MCF 10A (cell line): Measurements from ENCODE around the gene MRO. TPM values are rescaled to one million over a fixed set of nuclear protein-coding genes. Genes with fewer than 3 reads are reported as not detected.

Experiments
- BruUV-seq: library from RNA; stranded (reverse); fragments of 400-500 nt; replicated peaks from 2 replicates; lab custom pipeline; 2021; lab: Mats Ljungman, UMichigan
- CTCF ChIA-PET: fragments of 300-600 bp; sonication (Branson Sonifier 250); formaldehyde crosslinking; extraction: SDS; loops from one replicate; lab custom pipeline; 2021; ENCODE audit warnings: antibody characterized with exemption, inconsistent platforms; lab: Yijun Ruan, JAX
- POLR2A ChIA-PET: fragments of 300-600, 350-650 bp; sonication (Branson Sonifier 250); formaldehyde crosslinking; extraction: SDS; loops from one replicate; lab custom pipeline; 2020; ENCODE audit warnings: antibody characterized with exemption, inconsistent platforms; lab: Yijun Ruan, JAX
- DNase-seq: peaks from one replicate; pipeline ENCODE4 v3.0.0-alpha.2; 2018; ENCODE audit not compliant: unreplicated experiment
- H3K27ac Mint-ChIP-seq: one replicate; pipeline ENCODE4 v1.8.0; 2022; ENCODE audit warnings: mild to moderate bottlenecking, low read depth, mixed read lengths; ENCODE audit not compliant: unreplicated experiment
- H3K27me3 Mint-ChIP-seq: one replicate; pipeline ENCODE4 v1.8.0; 2022; ENCODE audit warnings: mixed read lengths; ENCODE audit not compliant: insufficient read depth, unreplicated experiment
- H3K36me3 Mint-ChIP-seq: one replicate; pipeline ENCODE4 v1.8.0; 2022; ENCODE audit warnings: mild to moderate bottlenecking, moderate library complexity, mixed read lengths; ENCODE audit not compliant: insufficient read depth, unreplicated experiment
- H3K4me1 Mint-ChIP-seq: one replicate; pipeline ENCODE4 v1.8.0; 2022; ENCODE audit warnings: mixed read lengths; ENCODE audit not compliant: insufficient read depth, unreplicated experiment
- H3K4me3 Mint-ChIP-seq: one replicate; pipeline ENCODE4 v1.8.0; 2022; ENCODE audit warnings: mild to moderate bottlenecking, moderate library complexity, mixed read lengths; ENCODE audit not compliant: unreplicated experiment
- H3K9me3 Mint-ChIP-seq: one replicate; pipeline ENCODE4 v1.8.0; 2022; ENCODE audit warnings: mixed read lengths; ENCODE audit not compliant: unreplicated experiment
- CTCF ChIP-seq: fragments of 200-600 bp; IDR thresholded peaks from one replicate; pipeline ENCODE4 v1.8.0; 2022; ENCODE audit warnings: antibody characterized with exemption, mild to moderate bottlenecking; ENCODE audit not compliant: unreplicated experiment
- intact Hi-C: fragments of 100-400 bp; cut with micrococcal nuclease; formaldehyde crosslinking; loops from 2 replicates; pipeline ENCODE4 v1.14.1; 2022
- total RNA-seq: library from RNA; stranded (reverse); gene quantifications from 2 replicates; pipeline ENCODE4 v1.2.3, GENCODE V29; 2022

Gene MRO
- total RNA-seq, 1 experiment from 2014 or later, result not detected

GRCh38 chr18:50776383-50776782 lies 43.4 kb downstream of the MRO start:
- CTCF ChIA-PET, result interaction anchor here (0.8 to 1.2 kb wide), 3 partner anchors 218 to 343 kb away, joined by 3 read pairs; no protein-coding TSS in a partner anchor
- no peak for TF ChIP-seq CTCF
- H3K4me1 Mint-ChIP-seq, result no peaks in the 10 kb centered on the region

GRCh38 chr18:50775726-50776125 lies 44.1 kb downstream of the MRO start:
- ChIA-PET POLR2A (no interaction called here), CTCF (interaction anchor here (0.7 kb wide), 1 partner anchor 9 kb away, joined by 4 read pairs; no protein-coding TSS in a partner anchor)
- intact Hi-C loops, result no loop called here
- Mint-ChIP-seq H3K9me3 (no peaks in the 10 kb centered on the region), H3K4me3 (no peak overlapping the region), H3K4me1 (no peaks in the 10 kb centered on the region), H3K27me3 (peaks cover 34% of the 10 kb centered on the region), H3K27ac (no peak overlapping the region), H3K36me3 (no peaks in the 10 kb centered on the region)
- DNase-seq, result no peak
- TF ChIP-seq CTCF, result no peak
- BruUV-seq, result no TSS peak

More at GRCh38 chr18:50776383-50776782, 43.4 kb downstream of the MRO start:
- DNase-seq, result no peak
- Mint-ChIP-seq H3K9me3 (no peaks in the 10 kb centered on the region), H3K27ac (no peak overlapping the region), H3K4me3 (no peak overlapping the region), H3K27me3 (peaks cover 41% of the 10 kb centered on the region), H3K36me3 (no peaks in the 10 kb centered on the region)
- BruUV-seq, result no TSS peak
- intact Hi-C loops, result no loop called here
- POLR2A ChIA-PET, result no interaction called here

DNA sequence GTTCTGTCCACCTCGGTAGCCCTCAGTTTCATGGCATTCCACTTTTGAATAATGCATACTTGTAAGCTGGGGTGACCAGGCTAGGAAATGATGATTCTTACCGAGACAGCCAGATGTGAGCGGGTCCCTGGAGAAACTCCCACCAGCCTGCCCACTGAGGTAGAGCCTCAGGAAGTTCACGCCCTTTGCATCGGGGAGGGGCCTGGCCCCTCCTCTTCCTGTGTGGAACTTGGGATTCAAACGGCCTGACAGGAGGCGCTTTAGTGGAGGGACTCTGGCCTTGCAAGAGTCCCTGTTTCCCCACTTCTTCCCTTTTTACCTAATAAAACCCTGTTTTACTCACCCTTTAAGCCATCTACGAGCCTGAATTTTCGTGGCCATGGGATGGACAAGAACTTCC lies 44.6 kb downstream of the MRO start:
- Mint-ChIP-seq H3K27me3 (peaks cover 29% of the 10 kb centered on the region), H3K36me3 (no peaks in the 10 kb centered on the region), H3K9me3 (no peaks in the 10 kb centered on the region), H3K27ac (no peak overlapping the region), H3K4me1 (no peaks in the 10 kb centered on the region), H3K4me3 (no peak overlapping the region)
- no peak for TF ChIP-seq CTCF
- no peak for DNase-seq
- intact Hi-C loops, result no loop called here
- POLR2A ChIA-PET, result no interaction called here
- CTCF ChIA-PET, result no interaction called here
- BruUV-seq, result no TSS peak

GRCh38 chr18:50769463-50769862 lies 50.4 kb downstream of the MRO start:
- Mint-ChIP-seq H3K27ac (no peak overlapping the region), H3K4me3 (no peak overlapping the region), H3K27me3 (peaks cover 19% of the 10 kb centered on the region), H3K4me1 (no peaks in the 10 kb centered on the region), H3K9me3 (peaks cover 10% of the 10 kb centered on the region), H3K36me3 (no peaks in the 10 kb centered on the region)
- no TSS peak for BruUV-seq
- intact Hi-C loops, result no loop called here
- no peak for DNase-seq
- TF ChIP-seq CTCF, result no peak
- ChIA-PET POLR2A (no interaction called here), CTCF (no interaction called here)
